ENCODE measurements around the gene UGT3A2. TPM values are rescaled to one million over a fixed set of nuclear protein-coding genes. Genes with fewer than 3 reads are reported as not detected.

UGT3A2 gene
- total RNA-seq, 1 donor from 2014 or later = 2.3 TPM

DNA sequence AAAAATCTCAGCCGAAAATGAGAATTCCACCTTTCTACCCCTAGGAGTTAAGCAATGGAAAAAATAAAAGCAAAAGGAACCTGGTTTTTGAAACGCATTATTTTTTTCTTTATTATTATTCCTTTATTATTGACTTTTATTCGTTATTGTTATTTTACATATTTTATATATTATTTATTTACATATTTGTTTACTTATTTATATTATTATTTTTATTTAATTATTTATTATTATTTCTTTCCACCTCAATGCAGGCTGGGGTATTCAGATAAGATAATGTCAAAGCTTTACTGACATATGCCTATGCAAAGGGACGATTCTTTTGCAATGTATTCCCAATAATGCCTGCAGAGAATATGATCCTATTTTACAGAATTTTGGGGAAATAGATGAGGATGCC is 16.7 kb downstream of the UGT3A2 start:
- no peak for DNase-seq (ENCODE audit: extremely low spot score, unreplicated experiment)
- H3K27ac Mint-ChIP-seq = no peak overlapping the region
- no peaks in the 10 kb centered on the region for H3K36me3 Mint-ChIP-seq
- TF ChIP-seq, protein P1, sequence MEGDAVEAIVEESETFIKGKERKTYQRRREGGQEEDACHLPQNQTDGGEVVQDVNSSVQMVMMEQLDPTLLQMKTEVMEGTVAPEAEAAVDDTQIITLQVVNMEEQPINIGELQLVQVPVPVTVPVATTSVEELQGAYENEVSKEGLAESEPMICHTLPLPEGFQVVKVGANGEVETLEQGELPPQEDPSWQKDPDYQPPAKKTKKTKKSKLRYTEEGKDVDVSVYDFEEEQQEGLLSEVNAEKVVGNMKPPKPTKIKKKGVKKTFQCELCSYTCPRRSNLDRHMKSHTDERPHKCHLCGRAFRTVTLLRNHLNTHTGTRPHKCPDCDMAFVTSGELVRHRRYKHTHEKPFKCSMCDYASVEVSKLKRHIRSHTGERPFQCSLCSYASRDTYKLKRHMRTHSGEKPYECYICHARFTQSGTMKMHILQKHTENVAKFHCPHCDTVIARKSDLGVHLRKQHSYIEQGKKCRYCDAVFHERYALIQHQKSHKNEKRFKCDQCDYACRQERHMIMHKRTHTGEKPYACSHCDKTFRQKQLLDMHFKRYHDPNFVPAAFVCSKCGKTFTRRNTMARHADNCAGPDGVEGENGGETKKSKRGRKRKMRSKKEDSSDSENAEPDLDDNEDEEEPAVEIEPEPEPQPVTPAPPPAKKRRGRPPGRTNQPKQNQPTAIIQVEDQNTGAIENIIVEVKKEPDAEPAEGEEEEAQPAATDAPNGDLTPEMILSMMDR (conservative IDR thresholded peaks at IDR 0.05) = no peak
- H3K4me1 Mint-ChIP-seq (ENCODE audit: unreplicated experiment) = no peaks in the 10 kb centered on the region
- no peaks in the 10 kb centered on the region for H3K27me3 Mint-ChIP-seq
- H3K4me3 Mint-ChIP-seq = no peak overlapping the region
- no peaks in the 10 kb centered on the region for H3K9me3 Mint-ChIP-seq

DNA sequence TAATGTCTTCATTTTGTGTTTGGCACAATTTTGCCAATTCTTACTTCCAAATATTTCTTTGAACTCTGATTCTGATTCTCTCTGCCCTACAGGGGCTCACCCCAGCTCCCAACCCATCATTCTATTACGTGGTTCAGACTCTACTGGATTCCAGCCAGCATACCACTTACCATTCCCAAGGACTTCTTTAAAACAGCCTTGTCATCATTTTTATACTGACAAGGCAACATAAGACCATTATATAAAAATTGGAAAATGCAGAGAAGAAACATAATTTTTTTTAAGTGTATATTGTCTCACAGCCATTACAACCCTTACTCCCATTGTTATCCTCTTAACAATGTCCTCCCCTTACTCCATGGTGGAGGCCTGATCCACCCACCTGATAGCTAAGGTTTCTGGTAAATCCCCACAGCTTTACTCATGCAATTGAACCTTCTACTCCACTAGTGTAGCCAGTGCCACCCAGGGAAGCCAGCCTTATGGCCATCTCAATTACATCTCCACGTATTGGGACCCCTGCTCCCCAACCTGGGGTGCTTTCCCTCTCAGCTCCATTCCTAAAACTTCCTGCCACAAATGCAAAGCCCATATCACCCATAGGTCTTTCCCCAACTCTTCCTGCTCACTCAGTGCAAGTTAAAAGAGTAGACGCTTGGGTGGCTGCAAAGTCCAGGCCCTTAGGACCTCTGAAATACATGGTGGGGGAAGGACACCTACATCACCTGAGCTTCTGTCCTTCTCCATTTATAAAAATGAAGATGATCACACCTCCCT is 19.1 kb downstream of the UGT3A2 start:
- no peak for DNase-seq (ENCODE audit: extremely low spot score, unreplicated experiment)
- Mint-ChIP-seq H3K36me3 (no peaks in the 10 kb centered on the region), H3K27me3 (no peaks in the 10 kb centered on the region), H3K4me3 (no peak overlapping the region), H3K9me3 (peaks cover 4% of the 10 kb centered on the region), H3K27ac (no peak overlapping the region), H3K4me1 (ENCODE audit: unreplicated experiment) (no peaks in the 10 kb centered on the region)
- TF ChIP-seq, protein P1 (conservative IDR thresholded peaks at IDR 0.05) = no peak

DNA sequence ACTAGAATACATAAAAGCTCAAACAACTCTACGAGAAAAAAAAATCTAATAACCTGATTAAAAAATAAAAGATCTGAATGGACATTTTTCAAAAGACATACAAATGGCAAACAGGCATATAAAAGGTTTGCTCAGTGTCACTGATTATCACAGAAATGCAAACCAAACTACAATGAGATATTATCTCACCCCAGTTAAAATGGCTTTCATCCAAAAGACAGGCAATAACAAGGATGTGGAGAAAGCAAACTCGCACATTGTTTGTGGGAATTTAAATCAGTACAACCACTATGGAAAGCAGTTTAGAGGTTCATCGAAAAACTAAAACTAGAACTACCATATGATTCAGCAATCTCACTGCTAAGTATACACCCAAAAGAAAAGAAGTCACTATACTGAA is 20.8 kb downstream of the UGT3A2 start:
- no peak overlapping the region for H3K4me3 Mint-ChIP-seq
- H3K9me3 Mint-ChIP-seq = peaks cover 4% of the 10 kb centered on the region
- no peak for DNase-seq (ENCODE audit: extremely low spot score, unreplicated experiment)
- no peak overlapping the region for H3K27ac Mint-ChIP-seq
- no peaks in the 10 kb centered on the region for H3K36me3 Mint-ChIP-seq
- H3K4me1 Mint-ChIP-seq (ENCODE audit: unreplicated experiment) = no peaks in the 10 kb centered on the region
- TF ChIP-seq, protein P1 (conservative IDR thresholded peaks at IDR 0.05) = no peak
- H3K27me3 Mint-ChIP-seq = no peaks in the 10 kb centered on the region

DNA sequence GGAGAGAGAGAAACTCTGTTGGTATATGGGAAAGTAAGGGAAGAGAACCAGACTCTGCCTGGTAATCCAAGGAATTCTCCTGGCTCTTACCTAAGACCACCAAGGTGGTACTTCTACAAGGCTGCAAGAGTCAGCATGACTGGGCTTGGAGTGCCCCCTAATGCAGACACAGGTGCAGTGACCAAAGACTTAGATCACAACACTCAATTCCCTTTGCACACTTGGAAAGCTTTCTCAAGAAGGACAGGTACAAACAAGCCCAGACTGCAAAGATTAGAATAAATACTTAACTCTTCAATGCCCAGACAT is 25.2 kb downstream of the UGT3A2 start:
- TF ChIP-seq, protein P1 (conservative IDR thresholded peaks at IDR 0.05) = no peak
- Mint-ChIP-seq H3K36me3 (no peaks in the 10 kb centered on the region), H3K27ac (no peak overlapping the region), H3K27me3 (no peaks in the 10 kb centered on the region), H3K4me1 (ENCODE audit: unreplicated experiment) (no peaks in the 10 kb centered on the region), H3K4me3 (no peak overlapping the region), H3K9me3 (peaks cover 4% of the 10 kb centered on the region)
- no peak for DNase-seq (ENCODE audit: extremely low spot score, unreplicated experiment)

DNA sequence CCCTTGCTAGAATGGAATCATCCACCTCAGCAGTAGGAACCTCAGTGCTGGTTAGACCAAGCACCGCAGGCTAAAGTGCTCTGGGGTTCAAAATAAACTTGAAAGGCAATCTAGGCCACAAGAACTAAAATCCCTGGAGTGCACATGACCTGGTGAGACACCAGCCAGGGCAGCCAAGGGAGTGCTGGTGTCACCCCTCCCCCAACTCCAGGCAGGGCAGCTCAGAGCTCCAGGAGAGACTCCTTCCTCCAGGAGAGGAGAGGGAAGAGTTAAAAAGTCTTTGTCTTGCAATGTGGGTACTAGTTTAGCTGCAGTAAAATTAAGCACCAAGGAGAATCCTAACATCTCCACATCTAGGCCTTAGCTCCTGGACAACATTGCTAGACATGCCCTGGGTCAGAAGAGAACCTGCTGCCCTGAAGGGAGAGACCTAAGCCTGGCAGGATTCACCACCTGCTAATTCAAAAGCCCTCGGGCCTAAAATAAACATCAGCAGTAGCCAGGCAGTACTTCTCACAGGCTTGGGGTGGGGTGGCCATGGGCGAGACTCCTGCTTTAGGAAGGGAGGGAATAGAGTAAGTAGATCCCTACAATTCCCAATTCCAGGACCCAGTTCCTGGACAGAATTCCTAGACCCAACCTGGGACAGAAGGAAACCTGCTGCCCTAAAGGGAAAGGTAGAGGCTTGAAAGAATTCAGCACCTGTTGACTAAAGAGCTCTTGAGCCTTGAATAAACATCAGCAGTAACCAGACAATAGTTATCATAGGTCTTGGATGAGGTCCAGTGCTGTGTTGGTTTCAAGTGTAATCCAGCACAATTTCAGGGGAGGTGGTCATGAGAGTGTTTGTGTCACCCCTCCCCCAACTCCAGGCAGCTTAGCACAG is 25.8 kb downstream of the UGT3A2 start:
- no peak overlapping the region for H3K4me3 Mint-ChIP-seq
- no peak overlapping the region for H3K27ac Mint-ChIP-seq
- H3K27me3 Mint-ChIP-seq = no peaks in the 10 kb centered on the region
- TF ChIP-seq, protein P1 (conservative IDR thresholded peaks at IDR 0.05) = no peak
- no peaks in the 10 kb centered on the region for H3K36me3 Mint-ChIP-seq
- H3K4me1 Mint-ChIP-seq (ENCODE audit: unreplicated experiment) = no peaks in the 10 kb centered on the region
- no peak for DNase-seq (ENCODE audit: extremely low spot score, unreplicated experiment)
- H3K9me3 Mint-ChIP-seq = peaks cover 4% of the 10 kb centered on the region
